ENCODE measurements around the gene IQCE. TPM values are rescaled to one million over a fixed set of nuclear protein-coding genes. Genes with fewer than 3 reads are reported as not detected.

Gene IQCE
- total RNA-seq, 3 donors from 2014 or later (not counting 1 experiment from before 2014, with no cell fraction given) = 9.6 to 13.5 (median 11.3) TPM

- Mint-ChIP-seq H3K36me3 (no peaks in the 10 kb centered on the region), H3K4me3 (no peak overlapping the region), H3K27me3 (ENCODE audit: low read depth in 2 of 2) (peaks cover 0 to 6% of the 10 kb centered on the region in 2 donors), H3K27ac (no peak overlapping the region), H3K9me3 (no peaks in the 10 kb centered on the region), H3K4me1 (no peaks in the 10 kb centered on the region)
- no peaks in the 10 kb centered on the region for H3K4me1 ChIP-seq (ENCODE audit: control insufficient read depth, insufficient read depth, low read length)
- intact Hi-C loops (cut with micrococcal nuclease) = no loop called here
- H3K36me3 ChIP-seq (ENCODE audit: control insufficient read depth, insufficient read depth, low read length) = no peaks in the 10 kb centered on the region
- H3K9me3 ChIP-seq (ENCODE audit: control insufficient read depth, insufficient read depth, low read length) = no peaks in the 10 kb centered on the region
- WGBS (ENCODE audit: insufficient coverage) = 89% methylated on average over 21 of the region's 23 CpGs
- no peak overlapping the region for H3K27ac ChIP-seq (ENCODE audit: low read length)
- H3K4me3 ChIP-seq (ENCODE audit: low read length) = no peak overlapping the region
- no peaks in the 10 kb centered on the region for H3K27me3 ChIP-seq (ENCODE audit: control insufficient read depth, insufficient read depth, low read length)
- DNase-seq (no peak), ATAC-seq (no peak)
- no peak for TF ChIP-seq CTCF (IDR thresholded peaks at IDR 0.05)
Observed at GRCh38 chr7:2621061-2621828, 62.5 kb downstream of the IQCE start.

- H3K27me3 Mint-ChIP-seq (ENCODE audit: low read depth in 2 of 2) = peaks cover 0 to 6% of the 10 kb centered on the region in 2 donors
- Histone ChIP-seq H3K36me3 (ENCODE audit: control insufficient read depth, insufficient read depth, low read length) (no peaks in the 10 kb centered on the region), H3K27ac (ENCODE audit: low read length) (no peak overlapping the region), H3K4me3 (ENCODE audit: low read length) (no peak overlapping the region), H3K9me3 (ENCODE audit: control insufficient read depth, insufficient read depth, low read length) (no peaks in the 10 kb centered on the region), H3K4me1 (ENCODE audit: control insufficient read depth, insufficient read depth, low read length) (no peaks in the 10 kb centered on the region), H3K27me3 (ENCODE audit: control insufficient read depth, insufficient read depth, low read length) (no peaks in the 10 kb centered on the region)
- no peak for TF ChIP-seq CTCF (IDR thresholded peaks at IDR 0.05)
- no peak overlapping the region for H3K27ac Mint-ChIP-seq
- intact Hi-C loops (cut with micrococcal nuclease) = no loop called here
- H3K4me1 Mint-ChIP-seq = no peaks in the 10 kb centered on the region
- 66% methylated on average over 12 of the region's 12 CpGs for WGBS (ENCODE audit: insufficient coverage)
- ATAC-seq (no peak), DNase-seq (no peak)
- no peak overlapping the region for H3K4me3 Mint-ChIP-seq
- no peaks in the 10 kb centered on the region for H3K36me3 Mint-ChIP-seq
- H3K9me3 Mint-ChIP-seq = no peaks in the 10 kb centered on the region
Observed at GRCh38 chr7:2621948-2622640, 63.3 kb downstream of the IQCE start.

- Mint-ChIP-seq H3K27me3 (ENCODE audit: low read depth in 2 of 2) (peaks cover 0 to 4% of the 10 kb centered on the region in 2 donors), H3K36me3 (no peaks in the 10 kb centered on the region), H3K4me1 (no peaks in the 10 kb centered on the region), H3K9me3 (no peaks in the 10 kb centered on the region), H3K4me3 (no peak overlapping the region), H3K27ac (no peak overlapping the region)
- ATAC-seq (no peak), DNase-seq (no peak)
- 71% methylated on average over 19 of the region's 19 CpGs for WGBS (ENCODE audit: insufficient coverage)
- intact Hi-C loops (cut with micrococcal nuclease) = no loop called here
- TF ChIP-seq CTCF (IDR thresholded peaks at IDR 0.05) = no peak
- Histone ChIP-seq H3K36me3 (ENCODE audit: control insufficient read depth, insufficient read depth, low read length) (no peaks in the 10 kb centered on the region), H3K4me1 (ENCODE audit: control insufficient read depth, insufficient read depth, low read length) (no peaks in the 10 kb centered on the region), H3K9me3 (ENCODE audit: control insufficient read depth, insufficient read depth, low read length) (no peaks in the 10 kb centered on the region), H3K4me3 (ENCODE audit: low read length) (no peak overlapping the region), H3K27ac (ENCODE audit: low read length) (no peak overlapping the region), H3K27me3 (ENCODE audit: control insufficient read depth, insufficient read depth, low read length) (no peaks in the 10 kb centered on the region)
Observed at GRCh38 chr7:2622869-2623697, 64.3 kb downstream of the IQCE start.

Data from natural killer cell (primary cell).